Fibroblast of lung (primary cell): Measurements from ENCODE around the gene RTKN. TPM values are rescaled to one million over a fixed set of nuclear protein-coding genes. Genes with fewer than 3 reads are reported as not detected.

ENCODE experiments used
- DNase-seq, 2 donors: peaks; one replicate each; pipeline versions ENCODE4 v3.0.0 to v3.0.0-alpha.2; 2010; ENCODE audit warnings: low read depth in 2 of 2
- H2AFZ ChIP-seq: 2 replicates; pipeline ENCODE4 v1.5.1; 2012; ENCODE audit warnings: low read length, control low read depth, inconsistent platforms
- H3K27ac ChIP-seq: 2 replicates; pipeline ENCODE4 v1.5.1; 2011; ENCODE audit warnings: low read length, control low read depth; ENCODE audit not compliant: insufficient read depth
- H3K27me3 ChIP-seq: 2 replicates; pipeline ENCODE4 v1.5.1; 2011; ENCODE audit warnings: mild to moderate bottlenecking, low read length; ENCODE audit not compliant: control insufficient read depth, insufficient read depth
- H3K36me3 ChIP-seq: 2 replicates; pipeline ENCODE4 v1.5.1; 2011; ENCODE audit warnings: low read length; ENCODE audit not compliant: control insufficient read depth, insufficient read depth
- H3K4me1 ChIP-seq: 2 replicates; pipeline ENCODE4 v1.5.1; 2011; ENCODE audit warnings: low read length; ENCODE audit not compliant: control insufficient read depth, insufficient read depth; ENCODE audit errors: extremely low read depth
- H3K4me2 ChIP-seq: 2 replicates; pipeline ENCODE4 v1.5.1; 2011; ENCODE audit warnings: low read length, control low read depth; ENCODE audit not compliant: insufficient read depth; ENCODE audit errors: extremely low read depth
- H3K4me3 ChIP-seq, 4 experiments: fragments of 200-600 bp in 1 of 4; sonication (generic) in 1 of 4; replicated peaks in 1 of 4; 2 replicates each; pipeline ENCODE4 v1.5.1; 2011 to 2016; ENCODE audit warnings: low read length in 4 of 4, low read depth in 3 of 4, mild to moderate bottlenecking in 3 of 4, control low read depth in 2 of 4, inconsistent platforms in 1 of 4, mixed read lengths in 1 of 4; ENCODE audit not compliant: insufficient read depth in 1 of 4; ENCODE audit errors: control extremely low read depth in 1 of 4
- H3K79me2 ChIP-seq: 2 replicates; pipeline ENCODE4 v1.5.1; 2012; ENCODE audit warnings: mild to moderate bottlenecking, low read length, inconsistent platforms; ENCODE audit not compliant: control insufficient read depth, insufficient read depth
- H3K9ac ChIP-seq: 2 replicates; pipeline ENCODE4 v1.5.1; 2011; ENCODE audit warnings: mild to moderate bottlenecking, low read length, control low read depth; ENCODE audit not compliant: insufficient read depth
- H3K9me3 ChIP-seq: 2 replicates; pipeline ENCODE4 v1.5.1; 2012; ENCODE audit warnings: low read depth, low read length; ENCODE audit not compliant: control insufficient read depth, insufficient read depth
- H4K20me1 ChIP-seq: 2 replicates; pipeline ENCODE4 v1.5.1; 2011; ENCODE audit warnings: low read length; ENCODE audit not compliant: control insufficient read depth, insufficient read depth; ENCODE audit errors: extremely low read depth
- CTCF ChIP-seq, 2 donors: IDR thresholded peaks in 1 of 2; conservative IDR thresholded peaks in 1 of 2; 1 replicate in 1 of 2; 2 replicates in 1 of 2; pipeline ENCODE4 v1.5.1; 2011 to 2012; ENCODE audit warnings: low read length in 2 of 2, control low read depth in 1 of 2, inconsistent platforms in 1 of 2, low read depth in 1 of 2, mild to moderate bottlenecking in 1 of 2
- EZH2 ChIP-seq: IDR thresholded peaks from 2 replicates; pipeline ENCODE4 v1.5.1; 2012; ENCODE audit warnings: low read length, control low read depth, mild to moderate bottlenecking; ENCODE audit errors: missing control alignments
- polyA plus RNA-seq, 2 donors: library from polyadenylated mRNA; depleted of rRNA in 1 of 2; stranded (reverse) in 1 of 2; unstranded in 1 of 2; fragments of >200 nt; gene quantifications; 2 replicates each; pipeline ENCODE4 v1.2.1, GENCODE V29; 2011 to 2012; ENCODE audit warnings: missing spikeins in 1 of 2
- total RNA-seq: library from RNA; depleted of rRNA; stranded (reverse); fragments of >200 nt; gene quantifications from 2 replicates; pipeline ENCODE4 v1.2.1, GENCODE V29; 2014

Gene RTKN
- total and polyA plus RNA-seq, 2 donors (not counting 1 experiment from before 2014, with no cell fraction given), result 8.3 to 16.0 TPM

DNA sequence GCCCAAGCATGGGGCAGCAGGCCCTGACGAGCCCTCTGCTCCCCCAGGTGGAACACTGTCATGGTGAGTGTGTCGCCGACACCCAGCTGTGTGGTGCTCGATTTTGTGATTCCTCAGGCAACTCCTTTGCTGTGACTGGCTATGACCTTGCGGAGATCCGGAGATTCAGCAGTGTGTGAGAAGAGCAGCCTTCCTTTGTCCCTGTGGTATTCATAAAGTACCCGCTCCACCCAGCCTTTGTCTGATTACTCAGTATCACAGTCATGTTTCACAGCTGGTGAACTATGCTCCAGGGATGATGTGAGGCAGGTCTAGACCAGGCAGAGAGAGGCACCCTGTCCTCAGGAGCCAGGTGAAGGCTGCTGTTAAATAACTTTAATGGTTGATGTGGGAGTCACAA, 16.2 kb downstream of the RTKN start:
- no peak overlapping the region for H3K9ac ChIP-seq
- peaks cover 5% of the 10 kb centered on the region for H3K4me1 ChIP-seq
- TF ChIP-seq EZH2, result no peak
- TF ChIP-seq CTCF (conservative IDR thresholded peaks at IDR 0.05 in 1 of 2, IDR thresholded peaks at IDR 0.05 in 1 of 2; ENCODE audit: low read depth in 1 of 2, low read length in 2 of 2), result no peak
- no peak overlapping the region for H3K4me2 ChIP-seq
- H3K27me3 ChIP-seq, result no peaks in the 10 kb centered on the region
- no peak for DNase-seq
- no peaks in the 10 kb centered on the region for H3K79me2 ChIP-seq
- no peak overlapping the region for H2AFZ ChIP-seq
- no peak overlapping the region for H3K27ac ChIP-seq
- H3K4me3 ChIP-seq, result no peak overlapping the region
- peaks cover 12% of the 10 kb centered on the region for H3K36me3 ChIP-seq
- no peaks in the 10 kb centered on the region for H4K20me1 ChIP-seq
- no peaks in the 10 kb centered on the region for H3K9me3 ChIP-seq

GRCh38 chr2:74424995-74425406, 16.7 kb downstream of the RTKN start:
- DNase-seq, result no peak
- no peak overlapping the region for H3K4me2 ChIP-seq

More at GRCh38 chr2:74424995-74425406, 16.7 kb downstream of the RTKN start:
- no peak overlapping the region for H3K27ac ChIP-seq
- H3K4me3 ChIP-seq, result no peak overlapping the region
- H4K20me1 ChIP-seq, result no peaks in the 10 kb centered on the region
- H3K4me1 ChIP-seq, result peaks cover 5% of the 10 kb centered on the region
- H3K27me3 ChIP-seq, result no peaks in the 10 kb centered on the region
- no peaks in the 10 kb centered on the region for H3K79me2 ChIP-seq
- H3K9ac ChIP-seq, result no peak overlapping the region
- no peaks in the 10 kb centered on the region for H3K9me3 ChIP-seq
- no peak overlapping the region for H2AFZ ChIP-seq
- TF ChIP-seq CTCF (conservative IDR thresholded peaks at IDR 0.05 in 1 of 2, IDR thresholded peaks at IDR 0.05 in 1 of 2; ENCODE audit: low read depth in 1 of 2, low read length in 2 of 2), result no peak
- TF ChIP-seq EZH2, result no peak
- peaks cover 12% of the 10 kb centered on the region for H3K36me3 ChIP-seq
